HG02763 (cell line): Measurements from ENCODE around the gene MTX3.

ENCODE experiments used
- ATAC-seq: cut with Tn5 transposase; IDR thresholded peaks from one replicate; pipeline ENCODE4 v1.9.1; 2021; ENCODE audit warnings: mild to moderate bottlenecking, moderate library complexity; ENCODE audit not compliant: unreplicated experiment

The MTX3 gene

GRCh38 chr5:79990598-79991507 lies at the start of gene MTX3:
TSS of gene MTX3 (minus strand) at chr5:79991262. CDS start at chr5:79991238, 24 bp downstream.
- peak; percentile 93 for ATAC-seq

- no peak for ATAC-seq
Observed at GRCh38 chr5:80039650-80040049, 48.6 kb upstream of the MTX3 start.

GRCh38 chr5:80037366-80037765 lies 46.3 kb upstream of the MTX3 start:
- ATAC-seq: no peak

- ATAC-seq: no peak
Observed at GRCh38 chr5:80036615-80037014, 45.6 kb upstream of the MTX3 start.

- no peak for ATAC-seq
Observed at GRCh38 chr5:80035839-80036238, 44.8 kb upstream of the MTX3 start.

GRCh38 chr5:80034962-80035821 lies 44.1 kb upstream of the MTX3 start, which contains the start of gene THBS4:
TSS of gene THBS4 (plus strand) at chr5:80035348. CDS start at chr5:80035538, 190 bp downstream.
- no peak for ATAC-seq

- ATAC-seq: no peak
Observed at GRCh38 chr5:80034559-80034958, 43.5 kb upstream of the MTX3 start.

GRCh38 chr5:80033513-80033912 lies 42.5 kb upstream of the MTX3 start:
- ATAC-seq: no peak

- no peak for ATAC-seq
Observed at GRCh38 chr5:80031109-80031508, 40.0 kb upstream of the MTX3 start.

GRCh38 chr5:80026841-80027240 lies 35.8 kb upstream of the MTX3 start:
- no peak for ATAC-seq

GRCh38 chr5:80025069-80025468 lies 34.0 kb upstream of the MTX3 start:
- ATAC-seq: no peak

GRCh38 chr5:80010754-80011392 lies 19.8 kb upstream of the MTX3 start:
- no peak for ATAC-seq

GRCh38 chr5:80008995-80009765 lies 18.1 kb upstream of the MTX3 start:
- ATAC-seq: no peak

- no peak for ATAC-seq
Observed at GRCh38 chr5:80002677-80003076, 11.6 kb upstream of the MTX3 start.

GRCh38 chr5:79999722-80000121 lies 8.7 kb upstream of the MTX3 start:
- ATAC-seq: no peak

GRCh38 chr5:79992891-79993657 lies 2.0 kb upstream of the MTX3 start:
- ATAC-seq: no peak

- ATAC-seq: peak; percentile 38
Observed at GRCh38 chr5:79990205-79990597, 861 bp downstream of the MTX3 start.

GRCh38 chr5:79986260-79986659 lies 4.8 kb downstream of the MTX3 start:
- ATAC-seq: no peak

- ATAC-seq: no peak
Observed at GRCh38 chr5:79985288-79985687, 5.8 kb downstream of the MTX3 start.

- ATAC-seq: no peak
Observed at GRCh38 chr5:79984363-79984762, 6.7 kb downstream of the MTX3 start.
